Ovary (tissue), 9 donors: ENCODE data around the gene MAFF. TPM values are rescaled to one million over a fixed set of nuclear protein-coding genes. Genes with fewer than 3 reads are reported as not detected.

Source experiments
- DNase-seq, 5 donors: peaks; one replicate each; pipeline ENCODE4 v3.0.0-alpha.2; 2019 to 2020
- H3K27ac ChIP-seq, 2 donors: fragments of 200-600 bp; one replicate each; pipeline versions ENCODE4 v1.5.1 to v1.8.0; 2019 to 2022
- H3K27me3 ChIP-seq: fragments of 200-600 bp; one replicate; pipeline ENCODE4 v1.8.0; 2022
- H3K36me3 ChIP-seq: fragments of 200-600 bp; sonication (generic); one replicate; pipeline ENCODE4 v1.5.1; 2019
- H3K4me1 ChIP-seq: one replicate; pipeline ENCODE4 v1.8.1; 2013; ENCODE audit warnings: mild to moderate bottlenecking, moderate library complexity; ENCODE audit not compliant: insufficient read depth
- H3K4me3 ChIP-seq: fragments of 200-600 bp; sonication (generic); one replicate; pipeline ENCODE4 v1.5.1; 2017
- H3K9me3 ChIP-seq, 2 donors: fragments of 200-600 bp in 1 of 2; sonication (generic) in 1 of 2; one replicate each; pipeline versions ENCODE4 v1.5.1 to v1.8.1; 2013 to 2019; ENCODE audit warnings: mild to moderate bottlenecking in 1 of 2, moderate library complexity in 1 of 2
- CTCF ChIP-seq, 3 donors: fragments of 450-650 bp in 2 of 3; fragments of 200-600 bp in 1 of 3; IDR thresholded peaks; one replicate each; pipeline versions ENCODE4 v1.5.1 to v1.8.0; 2016 to 2022; ENCODE audit warnings: antibody characterized with exemption in 3 of 3, mild to moderate bottlenecking in 1 of 3
- EP300 ChIP-seq: sonication (generic); formaldehyde crosslinking; IDR thresholded peaks from one replicate; pipeline ENCODE4 v1.6.1; 2017; ENCODE audit warnings: antibody characterized with exemption
- POLR2A ChIP-seq: fragments of 450-650 bp; IDR thresholded peaks from one replicate; pipeline ENCODE4 v1.6.1; 2017; ENCODE audit warnings: antibody characterized with exemption, mild to moderate bottlenecking, moderate library complexity
- WGBS, 3 donors: extraction: QIAGEN DNeasy Blood & Tissue Kit in 1 of 3; methylation state at CpG; one replicate each; pipeline versions ENCODE4 v1.1.5 to v1.1.7; 2013 to 2017; 5-methylcytosine and 5-hydroxymethylcytosine counted together
- intact Hi-C, 4 donors: fragments of 100-400 bp; cut with DNase I; formaldehyde crosslinking; loops; one replicate each; pipeline versions ENCODE4 v1.11.0 to v1.15.1; 2022 to 2023
- polyA plus RNA-seq, 2 donors: library from polyadenylated mRNA; stranded (reverse); fragments of 200-250 nt in 1 of 2; fragments of 350-450 nt in 1 of 2; fragmentation: Illumina TruSeq in 1 of 2; extraction: RNeasy Lipid Tissue Mini Kit (QIAGEN cat#74804) in 1 of 2; gene quantifications; one replicate each; pipeline ENCODE4 v1.2.3, GENCODE V29; 2013 to 2014
- total RNA-seq, 7 donors: library from RNA; depleted of rRNA in 2 of 7; stranded (reverse); fragments of >200 nt in 2 of 7; fragmentation: NEBNext Ultra II Directional in 3 of 7; extraction: Animal tissue kit (Norgen Biotek cat#: 25700) in 3 of 7; gene quantifications; one replicate each; pipeline versions ENCODE4 v1.1.0 to v1.2.4, GENCODE V29; 2016 to 2023
- donor health status: DM: no; HTN: no; CAD: no; lungs with moderate emphysema.
- donor health status: DM: no; HTN: no; CAD: no.
- donor health status: Bipolar disorder and iron deficiency.
- donor health status: DM: yes; HTN: yes; CAD: no.
- donor health status: DM: no; HTN: no; CAD: no.
- donor health status: DM: yes; HTN: yes; CAD: no.

MAFF gene
- total and polyA plus RNA-seq, 9 donors, result 13.3 to 153 (median 19.4) TPM

GRCh38 chr22:38244106-38244505 lies 42.3 kb downstream of the MAFF start:
- Histone ChIP-seq H3K4me1 (peaks cover 14% of the 10 kb centered on the region), H3K27me3 (no peaks in the 10 kb centered on the region), H3K4me3 (no peak overlapping the region), H3K36me3 (no peaks in the 10 kb centered on the region), H3K27ac (no peak overlapping the region), H3K9me3 (no peaks in the 10 kb centered on the region)
- no peak for DNase-seq
- WGBS, 3 donors, result 58 to 69% (median 63%) methylated on average over 4 of the region's 4 CpGs
- TF ChIP-seq POLR2A (no peak), EP300 (no peak), CTCF (IDR thresholded peaks at IDR 0.05) (no peak)
- intact Hi-C loops, result loop anchor here in 1 of 4 donors (10.0 kb wide), 1 partner anchor 169 kb away; no protein-coding TSS in a partner anchor

- H3K4me1 ChIP-seq, result peaks cover 12% of the 10 kb centered on the region
- no peak overlapping the region for H3K27ac ChIP-seq
- H3K27me3 ChIP-seq, result no peaks in the 10 kb centered on the region
These were observed 44.4 kb downstream of the MAFF start for GRCh38 chr22:38246046-38246658.

GRCh38 chr22:38246692-38247091 lies 44.9 kb downstream of the MAFF start:
- no peaks in the 10 kb centered on the region for H3K36me3 ChIP-seq
- WGBS, 3 donors, result 24 to 58% (median 35%) methylated on average over 5 of the region's 5 CpGs
- H3K27me3 ChIP-seq, result no peaks in the 10 kb centered on the region
- H3K9me3 ChIP-seq, result no peaks in the 10 kb centered on the region
- intact Hi-C loops, result loop anchor here in 1 of 4 donors (10.0 kb wide), 1 partner anchor 172 kb away; no protein-coding TSS in a partner anchor
- H3K27ac ChIP-seq, result peak overlapping the region in 1 of 2 donors; percentile 47
- peaks cover 16% of the 10 kb centered on the region for H3K4me1 ChIP-seq
- peak in 1 of 5 donors; percentile 72 for DNase-seq
- TF ChIP-seq POLR2A, result no peak
- no peak for TF ChIP-seq EP300
- TF ChIP-seq CTCF (IDR thresholded peaks at IDR 0.05), result no peak
- H3K4me3 ChIP-seq, result no peak overlapping the region

More at GRCh38 chr22:38246046-38246658, 44.4 kb downstream of the MAFF start:
- TF ChIP-seq CTCF (IDR thresholded peaks at IDR 0.05) (no peak), EP300 (no peak), POLR2A (no peak)
- Histone ChIP-seq H3K4me3 (no peak overlapping the region), H3K9me3 (no peaks in the 10 kb centered on the region), H3K36me3 (no peaks in the 10 kb centered on the region)
- intact Hi-C loops, result loop anchor here in 1 of 4 donors (10.0 kb wide), 1 partner anchor 171 kb away; no protein-coding TSS in a partner anchor
- DNase-seq, result no peak
- 80 to 85% (median 84%) methylated on average over 16 to 19 of the region's 19 CpGs for WGBS, 3 donors

GRCh38 chr22:38247713-38248112 lies 45.9 kb downstream of the MAFF start:
- TF ChIP-seq POLR2A (no peak), CTCF (IDR thresholded peaks at IDR 0.05) (no peak), EP300 (no peak)
- no peaks in the 10 kb centered on the region for H3K36me3 ChIP-seq
- H3K4me1 ChIP-seq, result peaks cover 13% of the 10 kb centered on the region
- no peak overlapping the region for H3K27ac ChIP-seq
- WGBS, 3 donors, result 89 to 95% (median 94%) methylated on average over 10 to 12 of the region's 12 CpGs
- no peaks in the 10 kb centered on the region for H3K9me3 ChIP-seq
- H3K27me3 ChIP-seq, result no peaks in the 10 kb centered on the region
- H3K4me3 ChIP-seq, result no peak overlapping the region
- intact Hi-C loops, result loop anchor here in 1 of 4 donors (10.0 kb wide), 1 partner anchor 173 kb away; no protein-coding TSS in a partner anchor
- no peak for DNase-seq
